ENCODE measurements around the gene PLA2G6. TPM values are rescaled to one million over a fixed set of nuclear protein-coding genes. Genes with fewer than 3 reads are reported as not detected.
A peak's percentile ranks its signal among the peaks of the same experiment; 100 is the strongest.

The PLA2G6 gene
- total and polyA plus RNA-seq, 2 of the 13 experiments (the other 11 are each of a cell fraction or from before 2014, with no cell fraction given), result 4.8 to 11.5 TPM

GRCh38 chr22:38163844-38164550 is 17.6 kb downstream of the PLA2G6 start (continued):
- TF ChIP-seq ZNF142 (CRISPR knock-in tag; IDR thresholded peaks at IDR 0.05) (no peak), IRX3 (CRISPR knock-in tag; IDR thresholded peaks at IDR 0.05; ENCODE audit: borderline replicate concordance, low read depth) (no peak), ZNF253 (CRISPR knock-in tag; IDR thresholded peaks at IDR 0.05; ENCODE audit: borderline replicate concordance) (no peak), ELF1 (CRISPR knock-in tag; IDR thresholded peaks at IDR 0.05) (no peak; the same call in 1 of the 2 replicates), JUN (CRISPR knock-in tag; IDR thresholded peaks at IDR 0.05) (no peak), HBP1 (CRISPR knock-in tag; IDR thresholded peaks at IDR 0.05; ENCODE audit: low read depth) (0 out of 2 replicates have a peak, but pooled peaks have one; percentile 55), RAD51 (IDR thresholded peaks at IDR 0.05; ENCODE audit: borderline replicate concordance) (no peak), ZNF230 (CRISPR knock-in tag; IDR thresholded peaks at IDR 0.05) (0 out of 2 replicates have a peak, but pooled peaks have one; percentile 41), KDM6A (CRISPR knock-in tag; IDR thresholded peaks at IDR 0.05; ENCODE audit: low read depth) (no peak), ARNT2 (CRISPR knock-in tag; IDR thresholded peaks at IDR 0.05; ENCODE audit: low read depth) (no peak), SRSF4 (IDR thresholded peaks at IDR 0.05; ENCODE audit: low read depth, low read length, poor library complexity, severe bottlenecking) (no peak), CEBPB (IDR thresholded peaks at IDR 0.05; ENCODE audit: borderline replicate concordance, low read depth, low read length) (no peak), CERS6 (CRISPR knock-in tag; IDR thresholded peaks at IDR 0.05) (no peak), ZNF124 (CRISPR knock-in tag; IDR thresholded peaks at IDR 0.05) (no peak), ZNF260 (CRISPR knock-in tag; IDR thresholded peaks at IDR 0.05; ENCODE audit: borderline replicate concordance, low read depth) (no peak), ZNF816 (CRISPR knock-in tag; IDR thresholded peaks at IDR 0.05; ENCODE audit: borderline replicate concordance) (no peak), PTBP1 (IDR thresholded peaks at IDR 0.05; ENCODE audit: low read depth, low read length, poor library complexity, severe bottlenecking) (no peak), FOXM1 (CRISPR knock-in tag; IDR thresholded peaks at IDR 0.05) (no peak), PRMT3 (CRISPR knock-in tag; IDR thresholded peaks at IDR 0.05; ENCODE audit: borderline replicate concordance, low read depth) (no peak), ZNF562 (CRISPR knock-in tag; IDR thresholded peaks at IDR 0.05; ENCODE audit: borderline replicate concordance) (no peak), ZNF501 (CRISPR knock-in tag; IDR thresholded peaks at IDR 0.05) (peak; percentile 8; the same call in 1 of the 2 replicates), ERF (CRISPR knock-in tag; IDR thresholded peaks at IDR 0.05) (no peak; the same call in 1 of the 2 replicates)
